ENCODE data around the gene EDEM3. TPM values are rescaled to one million over a fixed set of nuclear protein-coding genes. Genes with fewer than 3 reads are reported as not detected.

The EDEM3 gene
- total RNA-seq, 4 donors from 2014 or later: 28.1 to 57.0 (median 42.7) TPM

- Histone ChIP-seq H3K27me3 (no peaks in the 10 kb centered on the region), H3K27ac (no peak overlapping the region), H3K9me3 (no peaks in the 10 kb centered on the region), H3K4me3 (no peak overlapping the region), H3K4me1 (peaks cover 0 to 13% (median 3%) of the 10 kb centered on the region in 4 donors), H3K36me3 (no peaks in the 10 kb centered on the region)
- in situ Hi-C loops (cut with MboI; ENCODE audit: low pct_ligation_motif_present in 1 of 4, low pct_unique_long_range_greater_than_20kb in 1 of 4, low sequenced_read_pairs in 3 of 4): no loop called here
- no peak for DNase-seq
- intact Hi-C loops (cut with DNase I; ENCODE audit: low total_unique reads): no loop called here
- WGBS, 2 donors (ENCODE audit: low coverage in 1 of 2): 75 to 78% methylated on average over 4 of the region's 4 CpGs
- TF ChIP-seq POLR2A (IDR thresholded peaks at IDR 0.05) (no peak), EP300 (IDR thresholded peaks at IDR 0.05; ENCODE audit: low read depth) (no peak), POLR2AphosphoS5 (IDR thresholded peaks at IDR 0.05) (no peak)
Measured at GRCh38 chr1:184761969-184762485, 7.4 kb upstream of the EDEM3 start.

- H3K4me3 ChIP-seq: no peak overlapping the region
- no peaks in the 10 kb centered on the region for H3K27me3 ChIP-seq
- H3K4me1 ChIP-seq: peaks cover 0 to 24% (median 11%) of the 10 kb centered on the region in 4 donors
- DNase-seq: no peak
- H3K9me3 ChIP-seq: no peaks in the 10 kb centered on the region
- H3K27ac ChIP-seq: peak overlapping the region in 3 of 4 donors; percentile 4 to 39 (median 38)
- intact Hi-C loops (cut with DNase I; ENCODE audit: low total_unique reads) (no loop called here), in situ Hi-C loops (cut with MboI; ENCODE audit: low pct_ligation_motif_present in 1 of 4, low pct_unique_long_range_greater_than_20kb in 1 of 4, low sequenced_read_pairs in 3 of 4) (no loop called here)
- 91 to 92% methylated on average over 4 of the region's 4 CpGs for WGBS, 2 donors (ENCODE audit: low coverage in 1 of 2)
- H3K36me3 ChIP-seq: no peaks in the 10 kb centered on the region
- TF ChIP-seq EP300 (IDR thresholded peaks at IDR 0.05; ENCODE audit: low read depth): no peak
- TF ChIP-seq POLR2A (IDR thresholded peaks at IDR 0.05): no peak
- no peak for TF ChIP-seq CTCF (IDR thresholded peaks at IDR 0.05)
- TF ChIP-seq POLR2AphosphoS5 (IDR thresholded peaks at IDR 0.05): no peak
Measured at GRCh38 chr1:184759651-184760050, 5.0 kb upstream of the EDEM3 start.

GRCh38 chr1:184759112-184759511, 4.5 kb upstream of the EDEM3 start:
- Histone ChIP-seq H3K4me3 (no peak overlapping the region), H3K36me3 (no peaks in the 10 kb centered on the region), H3K4me1 (peaks cover 0 to 24% (median 11%) of the 10 kb centered on the region in 4 donors), H3K9me3 (no peaks in the 10 kb centered on the region), H3K27me3 (no peaks in the 10 kb centered on the region), H3K27ac (peak overlapping the region in 3 of 4 donors; percentile 4 to 39 (median 38))
- in situ Hi-C loops (cut with MboI; ENCODE audit: low pct_ligation_motif_present in 1 of 4, low pct_unique_long_range_greater_than_20kb in 1 of 4, low sequenced_read_pairs in 3 of 4) (no loop called here), intact Hi-C loops (cut with DNase I; ENCODE audit: low total_unique reads) (no loop called here)
- no peak for DNase-seq
- peak in 1 of 3 donors; percentile 16 for TF ChIP-seq POLR2AphosphoS5 (IDR thresholded peaks at IDR 0.05)
- TF ChIP-seq CTCF (IDR thresholded peaks at IDR 0.05): no peak
- no peak for TF ChIP-seq EP300 (IDR thresholded peaks at IDR 0.05; ENCODE audit: low read depth)
- TF ChIP-seq POLR2A (IDR thresholded peaks at IDR 0.05): no peak
- WGBS, 2 donors (ENCODE audit: low coverage in 1 of 2): 25 to 49% methylated on average over 1 of the region's 1 CpG

GRCh38 chr1:184757891-184758290, 3.2 kb upstream of the EDEM3 start:
- no peak overlapping the region for H3K27ac ChIP-seq
- H3K4me1 ChIP-seq: peaks cover 0 to 32% (median 19%) of the 10 kb centered on the region in 4 donors
- no peaks in the 10 kb centered on the region for H3K9me3 ChIP-seq

More at GRCh38 chr1:184757891-184758290, 3.2 kb upstream of the EDEM3 start:
- in situ Hi-C loops (cut with MboI; ENCODE audit: low pct_ligation_motif_present in 1 of 4, low pct_unique_long_range_greater_than_20kb in 1 of 4, low sequenced_read_pairs in 3 of 4) (no loop called here), intact Hi-C loops (cut with DNase I; ENCODE audit: low total_unique reads) (no loop called here)
- DNase-seq: no peak
- H3K36me3 ChIP-seq: no peaks in the 10 kb centered on the region
- TF ChIP-seq POLR2A (IDR thresholded peaks at IDR 0.05) (no peak), CTCF (IDR thresholded peaks at IDR 0.05) (no peak), POLR2AphosphoS5 (IDR thresholded peaks at IDR 0.05) (no peak), EP300 (IDR thresholded peaks at IDR 0.05; ENCODE audit: low read depth) (no peak)
- no peaks in the 10 kb centered on the region for H3K27me3 ChIP-seq
- H3K4me3 ChIP-seq: no peak overlapping the region

Data from transverse colon (tissue), 4 donors.